Measurements from ENCODE around the gene FILIP1L. TPM values are rescaled to one million over a fixed set of nuclear protein-coding genes. Genes with fewer than 3 reads are reported as not detected.

The FILIP1L gene
- total RNA-seq, 1 donor from 2014 or later: 36.3 TPM

- DNase-seq (ENCODE audit: low read depth in 2 of 2): no peak
Observed at GRCh38 chr3:99954914-99955644, 159.2 kb downstream of the FILIP1L start.

- no peak for DNase-seq (ENCODE audit: low read depth in 2 of 2)
Observed at GRCh38 chr3:99953596-99953995, 160.7 kb downstream of the FILIP1L start.

- no peak for DNase-seq (ENCODE audit: low read depth in 2 of 2)
Observed at GRCh38 chr3:99952306-99952705, 162.0 kb downstream of the FILIP1L start.

- DNase-seq (ENCODE audit: low read depth in 2 of 2): no peak
Observed at GRCh38 chr3:99951701-99952100, 162.6 kb downstream of the FILIP1L start.

GRCh38 chr3:99950921-99951320, 163.4 kb downstream of the FILIP1L start:
- no peak for DNase-seq (ENCODE audit: low read depth in 2 of 2)

- no peak for DNase-seq (ENCODE audit: low read depth in 2 of 2)
Observed at GRCh38 chr3:99949956-99950670, 164.2 kb downstream of the FILIP1L start.

GRCh38 chr3:99948467-99949089, 165.7 kb downstream of the FILIP1L start:
- DNase-seq (ENCODE audit: low read depth in 2 of 2): no peak

DNA sequence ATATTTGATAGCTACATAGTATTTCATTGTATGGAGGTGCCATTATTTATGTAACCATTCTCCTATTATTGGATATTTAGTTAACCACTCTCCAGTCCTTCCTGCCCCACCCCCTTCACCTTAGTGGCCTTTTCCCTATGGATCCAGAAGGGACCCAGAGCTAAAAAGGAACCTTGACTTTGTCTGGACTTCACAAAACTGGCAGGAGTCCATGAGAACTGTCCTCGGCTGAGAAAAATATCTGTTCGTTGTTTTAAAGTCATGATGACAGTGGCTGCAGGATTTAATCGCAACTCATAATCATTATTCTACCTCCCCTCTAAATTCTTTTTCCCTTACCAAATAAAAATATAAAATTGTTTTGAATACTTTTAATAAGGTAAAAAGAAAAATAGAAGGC, 166.9 kb downstream of the FILIP1L start:
- no peak for DNase-seq (ENCODE audit: low read depth in 2 of 2)

DNA sequence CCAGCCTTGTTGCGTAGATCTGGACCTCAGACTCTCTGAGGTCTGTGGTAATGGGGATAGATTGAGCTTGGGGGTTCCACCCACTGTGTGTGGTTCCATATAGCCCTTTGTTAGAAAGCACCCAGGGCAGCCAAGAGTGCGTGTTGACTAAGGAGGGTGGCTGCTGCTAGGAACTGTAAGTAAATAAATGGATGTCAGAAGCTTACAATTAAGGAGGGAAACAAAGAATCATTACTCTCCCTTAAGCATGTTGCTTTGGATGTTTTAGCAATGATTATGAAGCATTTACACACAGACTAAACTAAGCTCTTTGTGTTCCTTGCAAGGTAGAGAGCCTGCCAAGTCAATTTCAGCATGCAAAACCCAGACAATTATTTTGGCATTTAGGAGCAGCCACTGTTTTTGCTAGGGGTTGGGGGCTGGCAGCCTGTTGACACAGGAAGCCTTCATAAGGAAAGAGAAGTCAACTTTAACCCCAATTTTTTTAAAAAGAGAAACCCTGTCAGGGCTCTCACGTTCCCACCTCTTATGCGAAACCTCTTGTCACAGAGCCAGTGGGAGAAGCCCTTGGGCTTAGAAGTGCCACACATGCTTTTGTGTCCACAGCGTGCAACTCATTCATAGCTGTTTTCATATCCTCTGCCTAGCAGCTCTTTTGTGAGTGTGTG, 168.8 kb downstream of the FILIP1L start:
- DNase-seq (ENCODE audit: low read depth in 2 of 2): no peak

DNA sequence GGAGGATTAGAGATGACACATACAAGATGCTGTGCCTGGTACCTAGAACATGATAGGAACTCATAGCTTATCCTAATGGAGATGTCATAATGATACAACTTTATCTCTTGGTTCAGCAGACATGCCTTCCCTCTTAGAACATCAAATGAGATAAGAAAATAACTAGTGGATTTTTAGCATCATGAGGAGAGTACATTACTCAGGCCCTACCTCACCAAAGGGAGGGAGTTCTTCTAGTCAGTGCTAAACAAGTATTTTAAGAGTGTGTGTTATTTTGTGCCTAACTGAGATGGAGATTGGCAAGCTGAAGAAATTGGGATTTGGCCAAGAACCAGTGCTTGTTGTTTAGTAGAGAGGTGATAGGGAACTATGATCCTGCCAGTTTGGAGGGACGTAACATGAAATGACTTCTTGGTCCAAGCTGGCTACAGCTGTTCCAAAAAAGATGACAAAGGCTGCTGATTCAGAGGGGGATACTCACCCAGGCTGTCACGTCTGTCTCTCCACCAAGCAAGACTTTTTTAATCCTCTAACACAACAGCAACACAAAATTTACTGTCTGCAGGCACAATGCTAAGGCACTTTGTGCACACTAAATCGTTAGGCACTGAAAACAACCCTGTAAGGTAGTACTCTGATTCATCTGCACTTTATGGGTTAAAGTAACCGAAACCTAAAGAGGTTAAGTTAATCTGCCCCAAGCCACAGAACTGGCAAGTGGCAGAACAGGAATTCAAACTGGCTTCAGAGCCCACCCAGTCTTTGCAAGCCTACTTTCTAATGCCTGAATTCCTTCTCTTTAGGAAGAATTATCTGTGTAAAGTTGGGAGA, 170.2 kb downstream of the FILIP1L start:
- no peak for DNase-seq (ENCODE audit: low read depth in 2 of 2)

GRCh38 chr3:99941211-99941610, 173.1 kb downstream of the FILIP1L start:
- DNase-seq (ENCODE audit: low read depth in 2 of 2): no peak

- peak in 1 of 2 donors; percentile 67 for DNase-seq (ENCODE audit: low read depth in 2 of 2)
Observed at GRCh38 chr3:99940350-99940749, 174.0 kb downstream of the FILIP1L start.

GRCh38 chr3:99939876-99940275, 174.4 kb downstream of the FILIP1L start:
- DNase-seq (ENCODE audit: low read depth in 2 of 2): no peak

DNA sequence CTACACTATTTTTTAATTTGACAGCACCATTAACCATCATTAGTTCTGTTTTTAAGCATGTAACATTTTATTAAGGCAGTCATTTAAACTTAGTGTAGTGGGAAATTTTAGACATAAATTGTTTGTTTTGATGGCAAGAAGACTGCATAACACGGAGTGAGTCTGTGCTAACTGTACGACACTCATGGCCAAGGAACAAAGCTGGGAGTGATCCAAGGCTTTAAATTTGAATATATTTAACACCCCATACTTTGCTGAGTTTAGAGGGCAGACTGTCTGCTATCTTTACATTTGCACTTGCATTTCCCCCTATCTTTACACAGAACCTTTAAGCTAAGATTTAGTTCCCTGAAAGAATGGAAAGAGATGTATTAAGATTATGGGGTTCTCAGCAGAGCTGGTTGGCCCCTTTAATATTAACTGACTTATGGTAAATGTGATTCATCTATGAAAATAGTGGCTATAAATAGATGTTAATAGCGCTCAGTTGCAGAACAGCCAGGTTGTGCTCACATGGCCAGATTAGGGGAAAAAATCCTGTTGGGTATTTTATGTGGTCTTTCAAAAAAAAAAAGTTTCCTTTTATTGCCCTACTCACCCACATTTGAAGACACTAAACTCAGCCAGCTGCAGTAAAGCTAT, 175.9 kb downstream of the FILIP1L start:
- peak in 1 of 2 donors; percentile 49 for DNase-seq (ENCODE audit: low read depth in 2 of 2)

GRCh38 chr3:99934975-99935797, 179.1 kb downstream of the FILIP1L start:
- peak; percentile 74 to 95 for DNase-seq (ENCODE audit: low read depth in 2 of 2)

DNA sequence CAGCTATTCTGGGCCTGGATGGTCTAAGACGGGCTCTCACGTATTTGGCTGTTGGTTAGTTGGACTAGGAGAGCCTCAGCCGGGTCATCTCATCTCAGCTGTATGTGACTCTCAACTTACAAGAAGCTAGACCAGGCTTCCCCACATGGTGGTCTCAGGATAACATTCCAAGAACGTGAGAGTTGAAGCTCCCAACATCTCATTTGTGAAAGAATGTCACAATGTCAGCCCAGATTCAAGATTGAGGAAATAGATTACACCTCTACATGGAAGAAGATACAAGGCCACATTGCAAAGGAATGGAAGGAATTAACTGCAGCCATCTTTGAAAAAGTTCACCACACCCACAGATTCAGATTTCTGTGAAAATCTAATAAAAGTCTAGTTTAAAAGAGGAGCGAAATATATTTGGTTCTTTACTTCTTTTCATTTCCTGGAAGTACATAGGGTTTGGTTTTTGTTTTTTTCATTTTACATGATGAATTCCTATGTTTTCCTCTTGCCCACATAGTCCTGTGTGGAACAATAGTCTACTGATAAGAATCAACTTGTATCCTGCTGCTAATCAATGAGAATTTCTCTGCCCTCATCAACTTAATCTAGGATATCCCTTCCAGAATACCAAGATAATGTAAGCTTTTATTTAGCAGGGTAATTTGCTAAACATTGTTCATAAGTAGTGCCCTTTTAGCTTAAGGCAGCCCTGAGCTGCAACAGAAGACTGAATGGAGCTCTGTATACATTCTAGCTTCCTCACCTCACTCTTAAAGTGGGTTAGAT, 180.1 kb downstream of the FILIP1L start:
- DNase-seq (ENCODE audit: low read depth in 2 of 2): peak; percentile 5 to 12

DNA sequence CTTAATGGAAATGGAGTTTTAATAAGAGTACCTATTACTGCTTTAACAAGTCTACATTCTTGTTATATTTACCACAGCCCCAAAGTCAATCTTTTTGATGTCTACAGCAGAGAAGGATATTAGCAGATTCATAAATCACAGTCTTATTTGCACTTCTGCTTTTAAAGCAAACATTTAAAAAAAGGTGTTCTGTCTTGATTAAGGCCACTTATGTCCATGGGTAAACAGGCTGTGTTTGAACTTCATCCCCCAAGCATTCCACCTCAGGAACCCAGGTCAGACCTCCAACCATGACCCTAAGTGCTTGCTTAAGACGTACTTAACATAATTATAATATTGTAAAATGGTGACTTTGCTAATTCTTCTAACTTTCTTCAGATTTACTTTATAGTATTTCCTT, 183.2 kb downstream of the FILIP1L start:
- no peak for DNase-seq (ENCODE audit: low read depth in 2 of 2)

- no peak for DNase-seq (ENCODE audit: low read depth in 2 of 2)
Observed at GRCh38 chr3:99929745-99930139, 184.6 kb downstream of the FILIP1L start.
